ENCODE measurements around the gene THOC5. TPM values are rescaled to one million over a fixed set of nuclear protein-coding genes. Genes with fewer than 3 reads are reported as not detected.

Gene THOC5
- total RNA-seq, 3 donors from 2014 or later (not counting 1 experiment from before 2014, with no cell fraction given): 42.4 to 62.5 (median 52.6) TPM

- H3K4me1 ChIP-seq (ENCODE audit: control insufficient read depth, insufficient read depth, low read length): no peaks in the 10 kb centered on the region
- no peaks in the 10 kb centered on the region for H3K9me3 ChIP-seq (ENCODE audit: control insufficient read depth, insufficient read depth, low read length)
- Mint-ChIP-seq H3K27me3 (ENCODE audit: low read depth in 2 of 2) (no peaks in the 10 kb centered on the region), H3K27ac (no peak overlapping the region), H3K4me3 (no peak overlapping the region), H3K36me3 (no peaks in the 10 kb centered on the region), H3K9me3 (no peaks in the 10 kb centered on the region), H3K4me1 (no peaks in the 10 kb centered on the region)
- no peaks in the 10 kb centered on the region for H3K36me3 ChIP-seq (ENCODE audit: control insufficient read depth, insufficient read depth, low read length)
- TF ChIP-seq CTCF (IDR thresholded peaks at IDR 0.05): no peak
- DNase-seq (no peak), ATAC-seq (no peak)
- no peak overlapping the region for H3K4me3 ChIP-seq (ENCODE audit: low read length)
- no peak overlapping the region for H3K27ac ChIP-seq (ENCODE audit: low read length)
- H3K27me3 ChIP-seq (ENCODE audit: control insufficient read depth, insufficient read depth, low read length): no peaks in the 10 kb centered on the region
- intact Hi-C loops (cut with micrococcal nuclease): no loop called here
Observed at GRCh38 chr22:29458551-29458950, 95.0 kb downstream of the THOC5 start.

GRCh38 chr22:29457730-29458129 lies 95.8 kb downstream of the THOC5 start:
- WGBS (ENCODE audit: insufficient coverage): 39% methylated on average over 4 of the region's 4 CpGs
- no peaks in the 10 kb centered on the region for H3K36me3 ChIP-seq (ENCODE audit: control insufficient read depth, insufficient read depth, low read length)
- H3K27me3 ChIP-seq (ENCODE audit: control insufficient read depth, insufficient read depth, low read length): no peaks in the 10 kb centered on the region
- intact Hi-C loops (cut with micrococcal nuclease): no loop called here
- Mint-ChIP-seq H3K36me3 (no peaks in the 10 kb centered on the region), H3K4me3 (no peak overlapping the region), H3K27ac (no peak overlapping the region), H3K9me3 (no peaks in the 10 kb centered on the region), H3K27me3 (ENCODE audit: low read depth in 2 of 2) (no peaks in the 10 kb centered on the region), H3K4me1 (no peaks in the 10 kb centered on the region)
- H3K9me3 ChIP-seq (ENCODE audit: control insufficient read depth, insufficient read depth, low read length): no peaks in the 10 kb centered on the region
- H3K4me3 ChIP-seq (ENCODE audit: low read length): no peak overlapping the region
- no peaks in the 10 kb centered on the region for H3K4me1 ChIP-seq (ENCODE audit: control insufficient read depth, insufficient read depth, low read length)
- peak in 2 of 3 donors; percentile 35 to 53 for ATAC-seq
- DNase-seq: peak in 1 of 2 donors; percentile 36
- no peak for TF ChIP-seq CTCF (IDR thresholded peaks at IDR 0.05)
- no peak overlapping the region for H3K27ac ChIP-seq (ENCODE audit: low read length)

GRCh38 chr22:29456211-29456671 lies 97.3 kb downstream of the THOC5 start:
- Mint-ChIP-seq H3K27me3 (ENCODE audit: low read depth in 2 of 2) (no peaks in the 10 kb centered on the region), H3K36me3 (no peaks in the 10 kb centered on the region), H3K27ac (no peak overlapping the region), H3K4me1 (no peaks in the 10 kb centered on the region), H3K4me3 (no peak overlapping the region), H3K9me3 (no peaks in the 10 kb centered on the region)
- no peaks in the 10 kb centered on the region for H3K36me3 ChIP-seq (ENCODE audit: control insufficient read depth, insufficient read depth, low read length)
- intact Hi-C loops (cut with micrococcal nuclease): no loop called here
- H3K4me1 ChIP-seq (ENCODE audit: control insufficient read depth, insufficient read depth, low read length): no peaks in the 10 kb centered on the region
- no peaks in the 10 kb centered on the region for H3K9me3 ChIP-seq (ENCODE audit: control insufficient read depth, insufficient read depth, low read length)
- WGBS (ENCODE audit: insufficient coverage): 93% methylated on average over 9 of the region's 9 CpGs
- H3K27me3 ChIP-seq (ENCODE audit: control insufficient read depth, insufficient read depth, low read length): no peaks in the 10 kb centered on the region
- H3K27ac ChIP-seq (ENCODE audit: low read length): no peak overlapping the region
- no peak for TF ChIP-seq CTCF (IDR thresholded peaks at IDR 0.05)
- DNase-seq (no peak), ATAC-seq (no peak)
- no peak overlapping the region for H3K4me3 ChIP-seq (ENCODE audit: low read length)

Other genes with a start within 250 kb of the THOC5 start
- gene GAS2L1, start 247.1 kb downstream of the THOC5 start, total RNA-seq: 1 to 10 TPM in 2 of 3 donors, under 1 TPM in 1; 0.57 to 4.1 (median 2.8) TPM
- under 1 TPM in 2 of 3 donors, not detected in 1; 0.20 to 0.28 TPM for gene RASL10A, start 238.1 kb downstream of the THOC5 start, total RNA-seq
- gene AP1B1, start 165.2 kb downstream of the THOC5 start, total RNA-seq: 10 to 100 TPM; 54.0 to 56.1 (median 54.3) TPM
- not detected for gene RFPL1, start 115.2 kb downstream of the THOC5 start, total RNA-seq
- gene NEFH, start 73.5 kb downstream of the THOC5 start, total RNA-seq: under 1 TPM; 0.09 to 0.48 (median 0.12) TPM
- 10 to 100 TPM; 22.4 to 25.3 (median 24.8) TPM for gene NIPSNAP1, start 27.4 kb upstream of the THOC5 start, total RNA-seq
- gene NF2, start 49.9 kb upstream of the THOC5 start, total RNA-seq: 10 to 100 TPM; 32.4 to 43.8 (median 39.6) TPM
- gene CABP7, start 166.2 kb upstream of the THOC5 start, total RNA-seq: under 1 TPM; 0.35 to 0.93 (median 0.54) TPM
- 10 to 100 TPM; 15.9 to 20.0 (median 16.0) TPM for gene ZMAT5, start 213.2 kb upstream of the THOC5 start, total RNA-seq
- 10 to 100 TPM; 33.6 to 40.8 (median 35.4) TPM for gene UQCR10, start 213.6 kb upstream of the THOC5 start, total RNA-seq

Data from natural killer cell (primary cell).